ES-I3 (cell line): ENCODE measurements around the gene HNRNPH3.
"Not testable (repeated sequence)": the region's sequence is repeated elsewhere in the genome, so short reads cannot be mapped to it uniquely, and the experiment has no call there.

Source experiments
- H3K36me3 ChIP-seq: 2 replicates; pipeline ENCODE4 v1.6.1; 2013; ENCODE audit warnings: mild to moderate bottlenecking, low read length, control low read depth, moderate library complexity; ENCODE audit not compliant: insufficient read depth
- H3K4me1 ChIP-seq: 2 replicates; pipeline ENCODE4 v1.6.1; 2013; ENCODE audit warnings: mild to moderate bottlenecking, control low read depth, low read length; ENCODE audit not compliant: insufficient read depth
- H3K9ac ChIP-seq: 2 replicates; pipeline ENCODE4 v1.6.1; 2013; ENCODE audit warnings: low read depth, mild to moderate bottlenecking, low read length, moderate library complexity
- H3K9me3 ChIP-seq: 2 replicates; pipeline ENCODE4 v1.6.1; 2013; ENCODE audit warnings: mild to moderate bottlenecking, low read length, moderate library complexity; ENCODE audit not compliant: control insufficient read depth, insufficient read depth

HNRNPH3 gene

GRCh38 chr10:68315582-68315981, 16.3 kb upstream of the HNRNPH3 start:
- Histone ChIP-seq H3K9me3 (peaks cover 5% of the 10 kb centered on the region; the same call in 1 of the 2 replicates), H3K36me3 (no peaks in the 10 kb centered on the region; the same call in 1 of the 2 replicates), H3K4me1 (no peaks in the 10 kb centered on the region), H3K9ac (no peak overlapping the region)

- Histone ChIP-seq H3K9ac (no peak overlapping the region), H3K4me1 (no peaks in the 10 kb centered on the region), H3K36me3 (no peaks in the 10 kb centered on the region; the same call in 1 of the 2 replicates)
Measured at GRCh38 chr10:68318331-68319059, 13.4 kb upstream of the HNRNPH3 start.

GRCh38 chr10:68324396-68324795, 7.5 kb upstream of the HNRNPH3 start:
- H3K36me3 ChIP-seq, H3K4me1 ChIP-seq, H3K9me3 ChIP-seq, H3K9ac ChIP-seq: not testable (repeated sequence)

More at GRCh38 chr10:68318331-68319059, 13.4 kb upstream of the HNRNPH3 start:
- peaks cover 5% of the 10 kb centered on the region; the same call in 1 of the 2 replicates for H3K9me3 ChIP-seq

- H3K9me3 ChIP-seq: no peaks in the 10 kb centered on the region
- H3K4me1 ChIP-seq: 0 out of 2 replicates have a peak, but pooled peaks cover 5% of the 10 kb centered on the region
- peak overlapping the region; percentile 2; the same call in 1 of the 2 replicates for H3K9ac ChIP-seq
- no peaks in the 10 kb centered on the region for H3K36me3 ChIP-seq
Measured at GRCh38 chr10:68327889-68328786, 3.7 kb upstream of the HNRNPH3 start.

- H3K9ac ChIP-seq: no peak overlapping the region
Measured at GRCh38 chr10:68329506-68329861, 2.4 kb upstream of the HNRNPH3 start.

GRCh38 chr10:68330852-68331454, 911 bp upstream of the HNRNPH3 start:
- peaks cover 14% of the 10 kb centered on the region; the same call in 1 of the 2 replicates for H3K4me1 ChIP-seq
- H3K9me3 ChIP-seq: no peaks in the 10 kb centered on the region
- H3K36me3 ChIP-seq: no peaks in the 10 kb centered on the region
- peak overlapping the region; percentile 86 for H3K9ac ChIP-seq

More at GRCh38 chr10:68329506-68329861, 2.4 kb upstream of the HNRNPH3 start:
- Histone ChIP-seq H3K36me3 (no peaks in the 10 kb centered on the region), H3K9me3 (no peaks in the 10 kb centered on the region), H3K4me1 (0 out of 2 replicates have a peak, but pooled peaks cover 5% of the 10 kb centered on the region)

GRCh38 chr10:68332259-68333057, 594 bp downstream of the HNRNPH3 start, which contains the start of gene PBLD:
Gene PBLD, minus strand, starts transcription at chr10:68332928. Its CDS starts 26,084 bp downstream, at chr10:68306844.
- Histone ChIP-seq H3K36me3 (no peaks in the 10 kb centered on the region), H3K4me1 (peaks cover 16% of the 10 kb centered on the region; the same call in 1 of the 2 replicates), H3K9ac (peak within 1 kb of the TSS; percentile 86), H3K9me3 (no peaks in the 10 kb centered on the region)

GRCh38 chr10:68333058-68333395, 1.2 kb downstream of the HNRNPH3 start:
- Histone ChIP-seq H3K9ac (peak overlapping the region; percentile 86), H3K36me3 (peaks cover 4% of the 10 kb centered on the region; the same call in 1 of the 2 replicates), H3K4me1 (peaks cover 14% of the 10 kb centered on the region; the same call in 1 of the 2 replicates), H3K9me3 (no peaks in the 10 kb centered on the region)

GRCh38 chr10:68333440-68334431, 1.9 kb downstream of the HNRNPH3 start:
- H3K9ac ChIP-seq: peak overlapping the region; percentile 86
- peaks cover 11% of the 10 kb centered on the region; the same call in 1 of the 2 replicates for H3K4me1 ChIP-seq
- H3K36me3 ChIP-seq: peaks cover 9% of the 10 kb centered on the region
- H3K9me3 ChIP-seq: no peaks in the 10 kb centered on the region

- peak overlapping the region; percentile 4; the same call in 1 of the 2 replicates for H3K9ac ChIP-seq
- peaks cover 16% of the 10 kb centered on the region for H3K36me3 ChIP-seq
- peaks cover 11% of the 10 kb centered on the region; the same call in 1 of the 2 replicates for H3K4me1 ChIP-seq
Measured at GRCh38 chr10:68334672-68335467, 3.0 kb downstream of the HNRNPH3 start.

GRCh38 chr10:68336754-68337351, 5.0 kb downstream of the HNRNPH3 start:
- Histone ChIP-seq H3K4me1 (peaks cover 11% of the 10 kb centered on the region; the same call in 1 of the 2 replicates), H3K36me3 (peaks cover 22% of the 10 kb centered on the region), H3K9ac (no peak overlapping the region)

More at GRCh38 chr10:68334672-68335467, 3.0 kb downstream of the HNRNPH3 start:
- H3K9me3 ChIP-seq: no peaks in the 10 kb centered on the region

More at GRCh38 chr10:68336754-68337351, 5.0 kb downstream of the HNRNPH3 start:
- no peaks in the 10 kb centered on the region for H3K9me3 ChIP-seq
